A549 treated with DMSO at 1 μM for 4 hours (cell line): ENCODE measurements around the gene CLUH. TPM values are rescaled to one million over a fixed set of nuclear protein-coding genes. Genes with fewer than 3 reads are reported as not detected.

Source experiments
- total RNA-seq: library from RNA; stranded (reverse); fragments of 200-300 nt; extraction: Qiagen RNA extraction; gene quantifications from 5 replicates; pipeline ENCODE4 v1.2.3, GENCODE V29; 2022; ENCODE audit warnings: low read depth

CLUH gene, protein sequence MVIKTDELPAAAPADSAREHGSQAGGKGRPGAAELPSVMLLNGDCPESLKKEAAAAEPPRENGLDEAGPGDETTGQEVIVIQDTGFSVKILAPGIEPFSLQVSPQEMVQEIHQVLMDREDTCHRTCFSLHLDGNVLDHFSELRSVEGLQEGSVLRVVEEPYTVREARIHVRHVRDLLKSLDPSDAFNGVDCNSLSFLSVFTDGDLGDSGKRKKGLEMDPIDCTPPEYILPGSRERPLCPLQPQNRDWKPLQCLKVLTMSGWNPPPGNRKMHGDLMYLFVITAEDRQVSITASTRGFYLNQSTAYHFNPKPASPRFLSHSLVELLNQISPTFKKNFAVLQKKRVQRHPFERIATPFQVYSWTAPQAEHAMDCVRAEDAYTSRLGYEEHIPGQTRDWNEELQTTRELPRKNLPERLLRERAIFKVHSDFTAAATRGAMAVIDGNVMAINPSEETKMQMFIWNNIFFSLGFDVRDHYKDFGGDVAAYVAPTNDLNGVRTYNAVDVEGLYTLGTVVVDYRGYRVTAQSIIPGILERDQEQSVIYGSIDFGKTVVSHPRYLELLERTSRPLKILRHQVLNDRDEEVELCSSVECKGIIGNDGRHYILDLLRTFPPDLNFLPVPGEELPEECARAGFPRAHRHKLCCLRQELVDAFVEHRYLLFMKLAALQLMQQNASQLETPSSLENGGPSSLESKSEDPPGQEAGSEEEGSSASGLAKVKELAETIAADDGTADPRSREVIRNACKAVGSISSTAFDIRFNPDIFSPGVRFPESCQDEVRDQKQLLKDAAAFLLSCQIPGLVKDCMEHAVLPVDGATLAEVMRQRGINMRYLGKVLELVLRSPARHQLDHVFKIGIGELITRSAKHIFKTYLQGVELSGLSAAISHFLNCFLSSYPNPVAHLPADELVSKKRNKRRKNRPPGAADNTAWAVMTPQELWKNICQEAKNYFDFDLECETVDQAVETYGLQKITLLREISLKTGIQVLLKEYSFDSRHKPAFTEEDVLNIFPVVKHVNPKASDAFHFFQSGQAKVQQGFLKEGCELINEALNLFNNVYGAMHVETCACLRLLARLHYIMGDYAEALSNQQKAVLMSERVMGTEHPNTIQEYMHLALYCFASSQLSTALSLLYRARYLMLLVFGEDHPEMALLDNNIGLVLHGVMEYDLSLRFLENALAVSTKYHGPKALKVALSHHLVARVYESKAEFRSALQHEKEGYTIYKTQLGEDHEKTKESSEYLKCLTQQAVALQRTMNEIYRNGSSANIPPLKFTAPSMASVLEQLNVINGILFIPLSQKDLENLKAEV (N-terminal part only)
- 100 to 134 TPM (median 123 TPM) in 5 replicates for total RNA-seq

DNA sequence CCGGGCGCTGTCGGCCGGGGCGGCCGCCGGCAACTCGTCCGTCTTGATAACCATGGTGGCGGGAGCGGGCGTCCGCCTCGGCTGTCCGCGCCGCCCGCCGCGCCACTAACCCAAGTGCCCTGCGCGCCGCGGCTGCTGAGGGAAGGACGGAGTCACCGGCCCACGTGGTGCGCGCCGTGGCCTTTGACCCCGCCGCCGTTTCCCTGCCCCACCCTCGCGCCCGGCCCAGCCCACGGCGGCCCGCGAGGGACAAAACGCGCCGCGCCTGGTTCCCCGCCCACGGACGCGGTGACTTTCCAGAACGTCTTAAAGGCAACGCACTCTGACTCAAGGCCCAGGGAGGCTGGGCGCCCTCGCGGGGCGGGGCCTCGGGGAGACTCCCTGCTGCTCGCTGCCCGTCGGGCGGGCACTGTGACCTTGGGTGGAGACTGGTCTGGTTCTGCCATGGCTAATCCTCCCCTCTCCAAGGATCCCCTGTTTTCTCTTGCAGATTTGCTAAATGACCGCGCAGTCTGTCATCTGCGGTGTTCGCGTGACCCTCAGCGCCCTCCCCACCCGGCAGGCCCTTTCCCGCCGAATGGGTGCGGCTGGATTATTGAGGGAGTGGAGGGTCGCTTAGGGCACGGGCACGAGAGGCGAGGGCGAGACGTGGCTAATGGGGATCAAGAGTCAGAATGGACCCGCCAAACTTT lies at the start of gene CLUH:
TSS of gene CLUH (minus strand) at position 157 of the 692 bp plus-strand sequence. CDS start at position 54, 103 bp downstream.

DNA sequence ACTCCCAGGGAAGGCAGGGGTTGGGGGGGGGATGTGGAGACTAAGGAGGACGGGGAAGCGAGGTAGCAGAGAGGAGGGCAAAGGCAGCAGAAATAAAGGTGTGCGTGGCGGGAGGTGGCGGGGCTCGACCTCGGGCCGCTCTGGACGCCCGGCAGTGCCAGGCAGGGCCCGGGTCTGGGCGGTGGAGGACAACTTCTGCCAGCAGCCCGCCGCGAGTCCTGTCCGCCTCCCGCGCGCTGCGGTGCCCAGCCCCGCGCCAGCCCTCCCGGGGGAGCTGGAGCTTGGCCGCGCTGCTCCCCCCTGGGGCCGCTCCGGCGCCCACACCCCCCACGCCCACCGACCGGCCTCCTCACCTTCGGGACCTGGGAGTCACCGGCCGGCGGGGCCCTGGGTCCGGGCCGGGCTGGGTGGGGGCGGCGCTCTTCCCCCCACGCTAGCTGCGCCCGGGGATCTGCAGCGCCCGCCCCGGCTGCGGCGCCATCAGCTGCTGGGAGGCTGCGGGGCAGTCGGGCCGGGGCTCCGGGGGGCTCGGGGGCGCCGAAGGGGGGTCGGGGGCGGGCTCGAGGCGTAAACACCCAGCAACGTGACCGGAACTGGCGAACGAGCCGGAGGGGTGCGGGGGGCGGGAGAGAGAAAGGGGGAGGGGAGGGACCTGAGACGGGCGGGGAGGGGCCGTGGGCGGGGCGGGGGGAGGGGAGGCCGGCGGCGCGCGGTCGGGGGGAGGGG lies 37.7 kb upstream of the CLUH start, which contains the start of gene CCDC92B:
TSS of gene CCDC92B (minus strand) at position 595 of the 726 bp plus-strand sequence. CDS start 14,507 bp downstream, outside the sequence.

Other genes with a start within 250 kb of the CLUH start
- gene METTL16, start 199.9 kb downstream of the CLUH start, total RNA-seq = 30.5 to 41.2 TPM (median 37.7 TPM) in 5 replicates
- gene PAFAH1B1, start 118.1 kb downstream of the CLUH start, total RNA-seq = 178 to 220 TPM (median 201 TPM) in 5 replicates
- gene CCDC92B, start 37.9 kb upstream of the CLUH start, total RNA-seq = 0.09 to 0.25 TPM (median 0.17 TPM) in 5 replicates
- 14.6 to 20.2 TPM (median 18.9 TPM) in 5 replicates for gene RAP1GAP2, start 84.7 kb upstream of the CLUH start, total RNA-seq